ENCODE results near the gene AHSG. TPM values are rescaled to one million over a fixed set of nuclear protein-coding genes. Genes with fewer than 3 reads are reported as not detected.
A peak's percentile ranks its signal among the peaks of the same experiment; 100 is the strongest.

The AHSG gene
- total RNA-seq, 1 donor from 2014 or later = not detected

DNA sequence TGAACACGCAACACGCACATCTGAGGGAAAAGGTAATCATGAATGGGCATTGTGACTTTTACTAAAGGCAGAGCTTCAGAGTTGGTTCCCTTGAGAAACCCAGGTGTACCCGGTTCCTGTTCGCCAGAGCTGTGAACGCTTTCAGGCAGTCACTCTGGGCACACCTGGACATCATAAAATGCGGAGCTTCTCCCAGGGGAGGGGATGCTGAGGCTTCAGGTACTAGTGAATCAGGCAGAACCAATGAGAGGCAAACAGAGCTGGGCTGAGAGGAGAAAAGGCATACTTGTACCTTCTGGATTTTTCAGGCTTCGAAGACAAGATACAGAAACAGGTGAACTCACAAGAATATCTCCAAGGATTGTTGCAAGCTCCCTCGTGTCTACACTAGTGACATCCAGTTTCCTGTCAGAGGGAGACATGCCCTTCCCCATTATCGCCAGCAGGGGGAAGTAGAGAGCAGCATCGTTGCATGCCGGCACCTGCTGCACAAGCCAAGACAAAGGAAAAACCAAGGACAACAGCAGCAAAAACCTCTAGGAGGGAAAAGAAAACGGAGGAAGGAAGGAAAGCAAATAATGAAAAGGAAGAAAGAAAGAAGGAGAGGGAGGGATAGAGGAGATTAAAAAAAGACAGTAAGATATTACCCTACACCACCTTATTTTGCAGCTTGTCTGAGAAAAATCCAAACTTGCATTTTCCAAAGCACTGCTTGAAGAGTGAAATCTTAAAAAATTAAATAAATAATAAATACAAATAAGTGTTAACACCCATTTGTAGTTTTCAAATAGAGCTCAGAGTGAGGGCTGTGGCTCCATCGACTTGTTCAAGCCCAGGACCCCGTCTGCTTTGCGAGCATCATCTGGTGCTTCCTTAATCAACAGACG lies 2.0 kb downstream of the AHSG start:
- no peaks in the 10 kb centered on the region for H3K36me3 ChIP-seq (ENCODE audit: control insufficient read depth, insufficient read depth, low read length)
- peak; percentile 87 for TF ChIP-seq CTCF (IDR thresholded peaks at IDR 0.05; ENCODE audit: insufficient read depth, low read length, severe bottlenecking)
- DNase-seq (ENCODE audit: low read depth) = peak; percentile 74
- peak; percentile 93 for FAIRE-seq
- H3K27me3 ChIP-seq (ENCODE audit: control insufficient read depth, insufficient read depth, low read length) = no peaks in the 10 kb centered on the region
- H3K4me3 ChIP-seq (ENCODE audit: low read depth, low read length) = no peak overlapping the region

- FAIRE-seq = no peak
- H3K36me3 ChIP-seq (ENCODE audit: control insufficient read depth, insufficient read depth, low read length) = no peaks in the 10 kb centered on the region
- no peaks in the 10 kb centered on the region for H3K27me3 ChIP-seq (ENCODE audit: control insufficient read depth, insufficient read depth, low read length)
- TF ChIP-seq CTCF (IDR thresholded peaks at IDR 0.05; ENCODE audit: insufficient read depth, low read length, severe bottlenecking) = no peak
- H3K4me3 ChIP-seq (ENCODE audit: low read depth, low read length) = no peak overlapping the region
- DNase-seq (ENCODE audit: low read depth) = no peak
Measured at GRCh38 chr3:186616299-186616617, 3.4 kb downstream of the AHSG start.

GRCh38 chr3:186617036-186617946 lies 4.4 kb downstream of the AHSG start:
- H3K4me3 ChIP-seq (ENCODE audit: low read depth, low read length) = peak overlapping the region; percentile 19
- peak; percentile 96 for TF ChIP-seq CTCF (IDR thresholded peaks at IDR 0.05; ENCODE audit: insufficient read depth, low read length, severe bottlenecking)
- peak; percentile 81 for FAIRE-seq

DNA sequence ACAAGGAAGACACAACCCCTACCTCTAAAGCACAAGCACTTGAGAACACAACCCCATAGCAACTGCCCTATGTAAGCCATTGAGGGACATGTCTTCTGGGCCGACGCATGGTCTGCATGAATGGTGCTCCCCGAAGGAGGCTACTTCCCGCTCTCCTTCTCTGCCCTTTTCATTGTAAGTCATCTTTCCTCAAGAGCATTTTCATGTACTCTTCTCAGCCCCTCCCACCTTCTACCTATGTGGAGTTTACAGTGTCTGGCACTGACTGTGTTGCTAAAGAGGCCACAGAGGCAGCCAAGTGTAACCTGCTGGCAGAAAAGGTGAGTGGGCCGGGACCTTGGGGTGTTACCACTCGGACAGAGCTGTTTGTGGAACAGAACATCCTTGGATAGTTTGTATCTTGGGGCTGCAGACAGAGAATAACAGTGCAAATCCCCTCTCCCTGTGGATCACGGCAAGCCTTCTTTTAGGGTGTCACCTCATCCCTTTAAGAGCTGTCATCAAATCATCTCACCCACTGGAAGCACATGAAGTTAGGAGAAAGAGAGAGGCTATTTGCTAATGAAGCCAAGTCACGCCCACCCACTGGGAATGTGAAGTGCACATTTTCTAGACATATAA lies 5.6 kb downstream of the AHSG start:
- DNase-seq (ENCODE audit: low read depth) (no peak), FAIRE-seq (no peak)
- Histone ChIP-seq H3K27me3 (ENCODE audit: control insufficient read depth, insufficient read depth, low read length) (no peaks in the 10 kb centered on the region), H3K4me3 (ENCODE audit: low read depth, low read length) (no peak overlapping the region), H3K36me3 (ENCODE audit: control insufficient read depth, insufficient read depth, low read length) (no peaks in the 10 kb centered on the region)
- no peak for TF ChIP-seq CTCF (IDR thresholded peaks at IDR 0.05; ENCODE audit: insufficient read depth, low read length, severe bottlenecking)

More at GRCh38 chr3:186617036-186617946, 4.4 kb downstream of the AHSG start:
- peak; percentile 98 for DNase-seq (ENCODE audit: low read depth)
- no peaks in the 10 kb centered on the region for H3K36me3 ChIP-seq (ENCODE audit: control insufficient read depth, insufficient read depth, low read length)
- H3K27me3 ChIP-seq (ENCODE audit: control insufficient read depth, insufficient read depth, low read length) = no peaks in the 10 kb centered on the region

GRCh38 chr3:186619787-186620212 lies 6.9 kb downstream of the AHSG start:
- FAIRE-seq = no peak
- H3K27me3 ChIP-seq (ENCODE audit: control insufficient read depth, insufficient read depth, low read length) = no peaks in the 10 kb centered on the region
- no peak overlapping the region for H3K4me3 ChIP-seq (ENCODE audit: low read depth, low read length)
- no peak for TF ChIP-seq CTCF (IDR thresholded peaks at IDR 0.05; ENCODE audit: insufficient read depth, low read length, severe bottlenecking)
- H3K36me3 ChIP-seq (ENCODE audit: control insufficient read depth, insufficient read depth, low read length) = no peaks in the 10 kb centered on the region
- no peak for DNase-seq (ENCODE audit: low read depth)

Data from bronchial epithelial cell (primary cell).